ENCODE results near the gene DNAJC24. TPM values are rescaled to one million over a fixed set of nuclear protein-coding genes. Genes with fewer than 3 reads are reported as not detected.

DNAJC24 gene
- total and polyA plus RNA-seq, 10 of the 15 experiments (the other 5 are each of a cell fraction or from before 2014, with no cell fraction given): 10.0 to 25.4 (median 13.8) TPM

- Histone ChIP-seq H4K20me1 (ENCODE audit: control insufficient read depth, insufficient read depth) (no peaks in the 10 kb centered on the region), H3K4me1 (ENCODE audit: control insufficient read depth, insufficient read depth, low read length) (no peaks in the 10 kb centered on the region), H3K4me2 (ENCODE audit: control insufficient read depth, insufficient read depth) (no peak overlapping the region), H3K36me3 (ENCODE audit: control insufficient read depth in 2 of 2, insufficient read depth in 2 of 2, low read length in 1 of 2) (no peaks in the 10 kb centered on the region; a peak in 2 of 4 replicates), H3K79me2 (ENCODE audit: control insufficient read depth, insufficient read depth, low read length) (no peaks in the 10 kb centered on the region; the same call in 1 of the 2 replicates), H3K27ac (ENCODE audit: control insufficient read depth, insufficient read depth) (no peak overlapping the region), H3K27me3 (replicated peaks in 1 of 2; ENCODE audit: control insufficient read depth in 2 of 2, insufficient read depth in 2 of 2, low read length in 1 of 2) (no peaks in the 10 kb centered on the region), H3K9ac (ENCODE audit: control insufficient read depth, insufficient read depth, low read length) (no peak overlapping the region), H3K4me3 (no peak overlapping the region), H2AFZ (ENCODE audit: control insufficient read depth, low read depth, low read length) (no peak overlapping the region), H3K9me3 (replicated peaks; ENCODE audit: control insufficient read depth, insufficient read depth, low read length) (no peaks in the 10 kb centered on the region)
- 100% methylated on average over 1 of the region's 1 CpG for WGBS (ENCODE audit: insufficient coverage, insufficient replicate concordance, low lambda C conversion rate, missing lambda C conversion rate)
- FAIRE-seq: no peak
- no peak for ATAC-seq
- ChIA-PET CTCF (no interaction called here), POLR2A (no interaction called here), RAD21 (ENCODE audit: unreplicated experiment) (no interaction called here), SMC1A (ENCODE audit: uncharacterized antibody, unreplicated experiment) (no interaction called here)
- no peak for TF ChIP-seq CUX1 (IDR thresholded peaks at IDR 0.05; ENCODE audit: insufficient replicate concordance, low read depth, low read length)
- no peak for TF ChIP-seq PAX5 (IDR thresholded peaks at IDR 0.05; ENCODE audit: borderline replicate concordance, low read depth, low read length)
- no peak for DNase-seq (ENCODE audit: low read depth, low spot score)
- intact Hi-C loops (cut with micrococcal nuclease; ENCODE audit: unreplicated experiment): no loop called here
- BruUV-seq (replicated peaks): no TSS peak
- in situ Hi-C loops (cut with MboI): no loop called here
These were observed 13.5 kb downstream of the DNAJC24 start for GRCh38 chr11:31383116-31383515.

Measured in GM12878 (cell line).